Stimulated activated CD8-positive, alpha-beta memory T cell treated with anti-CD3 and anti-CD28 coated beads, Interleukin-15, amount 100 ng/mL, for 4 hours (primary cell): ENCODE measurements around the gene SLC10A6.

Experiments
- DNase-seq, 2 donors: peaks; one replicate each; pipeline ENCODE4 v3.0.0-alpha.2; 2020; ENCODE audit warnings: low read depth in 2 of 2

Gene SLC10A6

DNA sequence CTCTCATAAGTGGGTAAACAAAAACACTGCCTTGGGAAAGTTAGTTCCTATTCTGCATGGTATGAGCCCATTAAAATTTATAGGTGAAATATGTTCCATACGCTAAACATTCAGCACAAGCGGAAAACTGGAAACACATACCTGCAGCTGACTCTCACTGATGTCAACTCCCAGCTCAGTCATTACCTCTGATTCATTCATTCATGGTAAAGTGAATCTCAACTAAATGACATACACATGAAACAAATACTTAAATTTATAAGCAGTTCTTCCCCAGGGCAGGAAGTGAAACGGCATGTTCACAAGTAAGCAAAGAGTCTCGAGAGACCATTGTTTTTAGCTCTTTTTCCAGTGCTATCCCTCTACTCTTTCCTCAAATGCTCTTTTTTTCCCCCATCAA is 1.6 kb downstream of the SLC10A6 start:
- no peak for DNase-seq

DNA sequence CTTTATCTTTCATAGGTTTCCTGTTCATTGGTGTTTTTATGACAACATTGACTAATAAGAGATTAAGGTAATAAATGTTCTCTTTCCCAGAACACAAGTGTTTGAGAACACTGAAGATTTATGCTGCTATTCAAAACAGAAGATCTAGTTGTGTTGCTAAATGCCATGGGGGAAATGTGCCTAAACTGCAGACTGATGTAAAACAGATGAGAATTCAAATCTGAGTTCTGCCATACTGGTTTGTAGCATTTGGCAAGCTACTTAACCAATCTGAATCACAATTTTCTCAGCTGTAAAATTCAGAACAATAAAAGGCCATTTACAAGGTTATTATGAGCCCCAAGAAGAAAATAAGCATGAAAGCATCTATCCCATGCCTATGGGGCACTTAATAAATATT is 2.3 kb downstream of the SLC10A6 start:
- DNase-seq: no peak

DNA sequence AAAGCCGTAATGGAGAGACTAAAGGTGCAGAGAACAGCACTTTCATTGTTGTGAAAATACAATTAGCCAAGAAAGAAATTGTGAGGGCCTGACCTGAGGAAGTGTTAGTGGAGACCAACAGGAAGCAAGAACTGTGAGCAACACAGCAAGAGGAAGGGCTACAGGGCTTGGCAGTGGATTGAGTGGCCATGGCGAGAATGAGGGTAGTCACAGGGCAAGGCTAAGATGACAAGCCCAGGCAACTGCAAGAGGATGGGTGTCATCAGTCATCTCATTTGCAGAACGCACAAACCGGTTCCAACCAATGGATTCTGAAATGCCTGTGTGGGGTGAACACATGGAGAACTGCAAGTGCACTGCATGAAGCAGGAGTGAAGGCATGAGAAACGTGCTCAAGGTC is 3.6 kb downstream of the SLC10A6 start:
- DNase-seq: no peak

DNA sequence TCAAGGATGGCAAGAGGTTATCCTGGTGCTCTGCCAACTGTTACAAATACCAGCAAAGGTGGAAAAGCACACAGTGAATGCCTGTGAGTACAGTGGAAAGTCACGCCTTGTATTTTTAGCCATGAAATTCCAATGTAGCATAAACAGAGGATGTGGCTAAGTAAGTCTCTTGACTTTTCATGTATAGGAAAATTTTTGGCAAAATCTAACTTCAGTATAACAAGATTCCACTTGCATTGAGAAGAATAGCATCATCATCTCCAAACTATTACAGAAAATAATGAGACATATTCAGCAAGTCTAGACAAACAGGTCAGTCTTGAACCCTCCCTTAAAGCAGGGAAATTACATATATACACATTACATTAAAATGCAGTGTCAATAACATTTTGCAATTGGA is 7.9 kb downstream of the SLC10A6 start:
- DNase-seq: no peak

DNA sequence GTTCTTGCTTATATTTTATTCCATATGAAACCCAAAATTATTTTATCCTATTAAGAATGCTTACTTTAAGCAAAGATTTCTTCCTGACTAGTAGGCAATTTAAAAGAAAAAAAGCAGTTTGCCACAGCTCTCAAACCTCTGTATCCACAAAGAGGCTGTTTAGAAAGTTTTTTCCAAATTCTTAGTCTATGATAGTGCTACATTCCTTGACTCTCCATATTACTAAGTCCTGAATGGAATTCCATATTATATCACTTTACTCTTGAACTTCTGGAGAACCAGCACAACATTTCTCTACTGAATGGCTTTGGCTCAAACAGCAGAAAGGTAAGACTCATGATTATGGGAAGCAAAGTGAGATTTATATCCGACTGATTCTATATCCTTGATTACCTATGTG is 8.3 kb downstream of the SLC10A6 start:
- no peak for DNase-seq

DNA sequence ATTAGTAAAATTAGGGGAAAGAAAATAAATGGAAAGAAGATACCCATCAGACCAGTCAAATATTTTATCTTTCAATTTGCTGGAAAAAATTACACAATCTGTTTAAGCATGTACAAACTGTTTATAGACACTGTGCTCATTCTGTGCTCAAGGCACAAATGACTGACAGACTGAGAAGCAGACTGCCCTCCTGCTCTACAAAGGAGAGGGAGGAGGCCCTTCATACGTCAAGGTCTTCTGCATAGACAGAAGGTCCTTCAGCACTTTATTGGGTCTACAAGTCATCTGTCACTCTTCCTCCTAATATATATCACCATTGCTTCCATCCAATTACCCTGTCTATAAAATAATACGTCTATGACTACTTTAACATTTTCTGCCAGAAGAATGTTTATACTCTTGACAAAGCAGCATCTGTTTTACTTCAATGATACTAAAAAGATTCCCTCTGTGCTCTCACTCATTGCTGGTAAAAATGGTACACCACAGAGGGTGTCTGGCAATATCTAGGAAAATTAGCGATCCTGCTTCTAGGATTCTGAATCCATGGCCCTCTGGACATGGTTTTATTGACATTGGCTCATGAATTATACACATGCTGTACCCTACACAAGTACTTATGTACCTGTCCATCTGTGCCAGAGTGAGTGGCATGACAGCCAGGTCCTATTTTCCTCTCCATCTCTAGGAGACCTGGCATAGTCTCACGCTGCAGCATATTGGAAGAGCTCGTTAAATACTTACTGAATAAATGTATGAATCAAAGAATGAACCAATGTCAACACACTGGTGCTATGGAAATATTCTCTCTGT is 11.3 kb downstream of the SLC10A6 start:
- no peak for DNase-seq

DNA sequence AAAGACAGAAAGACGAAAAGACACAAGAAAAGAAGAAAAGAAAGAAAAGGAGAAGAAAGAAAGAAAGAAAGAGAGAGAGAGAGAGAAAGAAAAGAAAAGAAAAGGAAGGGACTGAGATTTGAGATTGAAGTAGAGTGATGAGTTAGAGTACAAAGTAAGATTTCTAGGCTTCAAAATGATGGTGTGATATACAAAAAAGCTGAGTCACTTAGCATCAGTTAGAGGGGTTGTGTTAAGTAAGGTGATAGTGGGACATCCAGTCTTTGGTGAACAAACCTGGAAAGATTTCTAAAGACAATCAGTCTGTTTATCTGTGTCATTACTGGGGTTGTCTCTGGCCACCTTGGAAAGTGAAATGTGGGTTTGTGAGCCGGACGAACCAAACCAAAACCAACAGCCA is 13.5 kb downstream of the SLC10A6 start:
- no peak for DNase-seq

DNA sequence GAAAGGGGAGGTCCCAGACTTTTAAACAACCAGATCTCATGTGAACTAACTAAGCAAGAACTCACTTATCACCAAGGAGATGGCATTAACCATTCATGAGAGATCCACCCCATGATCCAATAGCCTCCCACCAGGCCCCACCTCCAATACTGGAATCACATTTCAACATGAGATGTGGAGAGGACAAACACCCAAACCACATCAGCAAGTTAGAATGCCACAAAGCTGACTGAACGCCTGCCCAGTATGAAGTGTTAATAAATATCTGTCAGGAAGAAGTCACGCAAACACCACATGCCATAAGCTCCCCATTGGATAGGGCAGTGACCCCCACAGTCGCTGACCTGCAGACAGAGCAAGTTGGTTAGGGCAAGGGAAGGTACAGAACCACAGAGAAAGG is 14.3 kb downstream of the SLC10A6 start:
- DNase-seq: no peak

DNA sequence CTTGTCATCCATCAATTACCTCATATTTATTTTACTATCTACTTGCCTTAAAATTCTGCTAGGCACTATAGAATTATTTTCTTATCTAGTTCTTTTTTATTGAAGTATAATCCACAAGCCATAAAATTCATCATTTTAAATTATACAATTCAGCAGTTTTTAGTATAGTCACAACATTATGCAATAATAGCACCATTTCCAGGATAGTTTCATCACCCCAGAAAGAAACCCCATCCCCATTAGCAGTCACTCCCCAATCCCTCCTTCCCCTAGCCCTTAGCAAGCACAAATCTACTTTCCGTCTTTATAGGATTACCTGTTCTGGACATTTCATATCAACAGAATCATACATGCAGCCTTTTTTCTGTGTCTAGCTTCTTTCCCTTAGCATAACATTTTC is 15.6 kb downstream of the SLC10A6 start:
- no peak for DNase-seq

DNA sequence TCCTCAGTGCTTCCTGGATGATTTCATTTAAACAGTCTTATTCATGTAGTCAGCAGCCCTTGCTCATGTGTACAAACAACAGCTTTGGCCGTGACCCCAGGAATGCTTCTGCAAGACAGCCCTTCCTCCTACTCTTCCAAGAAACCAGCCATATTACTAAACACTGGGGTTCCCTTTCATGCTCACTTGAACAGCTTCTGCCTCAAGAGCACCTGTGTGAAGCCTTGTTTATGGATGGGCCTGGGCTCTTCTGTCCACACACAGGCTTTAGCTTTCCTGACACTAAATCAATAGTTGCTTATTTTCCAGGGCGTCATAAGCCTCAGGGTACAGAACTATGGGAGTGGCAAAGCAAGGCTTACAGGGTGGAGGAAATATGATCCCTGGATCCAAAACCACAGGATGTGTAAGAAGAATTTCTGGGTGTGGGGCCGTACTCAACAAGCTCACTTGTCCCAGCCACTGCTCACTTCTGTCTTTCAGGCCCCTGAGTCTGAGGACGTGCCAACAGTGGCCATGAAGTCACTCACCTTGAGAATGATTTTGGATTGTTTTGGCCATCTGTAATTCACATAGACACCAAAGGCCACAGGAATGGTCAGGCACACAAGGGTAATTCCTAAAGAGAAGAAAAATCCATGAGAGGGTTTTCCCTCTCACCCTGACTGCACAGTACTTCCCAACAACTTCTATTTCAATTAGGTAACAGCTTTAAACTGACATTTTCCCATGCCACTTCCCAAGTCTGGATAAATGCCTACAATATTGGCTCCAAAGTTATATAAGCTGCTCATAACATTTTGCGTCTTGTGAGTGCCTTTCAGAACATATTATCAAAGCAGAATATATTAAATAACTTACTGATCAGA is 17.7 kb downstream of the SLC10A6 start:
- DNase-seq: no peak

DNA sequence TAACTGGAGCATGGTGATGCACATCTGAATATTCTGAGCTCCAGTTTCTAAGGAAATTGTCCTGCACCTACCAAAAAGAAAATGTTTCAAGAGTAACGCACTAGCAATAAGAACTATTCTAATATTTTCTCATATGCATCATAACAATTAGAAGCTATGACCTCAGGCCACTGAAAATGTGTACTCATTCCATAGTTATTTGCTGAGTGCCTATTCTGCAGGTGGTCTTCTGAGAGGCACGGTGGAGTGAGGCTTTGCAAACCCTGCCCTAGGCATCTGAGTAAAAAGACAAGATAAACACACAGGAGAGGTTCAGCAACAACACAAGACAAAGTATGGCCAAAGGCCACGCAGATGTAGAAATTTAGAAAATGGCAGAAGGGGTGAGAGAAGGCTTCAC is 23.7 kb downstream of the SLC10A6 start:
- no peak for DNase-seq

DNA sequence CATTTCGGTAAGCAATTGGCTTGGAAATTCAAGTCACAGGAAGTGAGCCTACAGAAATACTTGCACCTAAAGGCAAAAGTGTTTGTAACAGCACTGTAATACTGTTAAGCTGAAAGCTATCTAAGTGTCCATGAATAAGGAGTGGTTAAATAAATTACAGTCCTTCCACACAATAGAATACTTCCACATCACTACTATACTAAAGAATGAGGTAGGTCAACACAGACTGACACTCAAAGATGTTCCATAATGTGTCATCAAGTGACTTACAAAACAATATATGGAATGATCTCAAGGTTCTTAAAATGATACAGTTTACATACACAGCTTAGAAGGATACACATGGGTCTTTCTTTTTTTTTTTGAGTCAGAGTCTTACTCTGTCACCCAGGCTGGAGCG is 27.0 kb downstream of the SLC10A6 start:
- DNase-seq: no peak

DNA sequence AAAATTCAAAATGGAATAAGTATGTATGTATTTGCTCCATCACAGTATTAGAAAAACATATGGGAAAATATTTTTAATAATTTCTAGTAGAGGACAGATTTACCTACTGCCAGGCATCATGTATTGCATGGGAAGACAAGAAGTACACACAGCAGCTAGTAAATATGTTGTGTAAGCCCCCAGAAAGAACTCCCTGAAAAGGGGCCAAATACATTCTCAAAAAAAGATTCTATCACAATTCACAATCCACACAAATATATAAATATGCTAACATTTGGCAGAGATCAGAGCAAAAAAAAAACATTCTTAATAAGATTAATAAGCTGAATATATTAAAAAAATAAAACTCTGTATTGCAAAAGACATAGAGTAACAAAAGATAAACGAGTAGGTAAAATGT is 28.0 kb downstream of the SLC10A6 start:
- DNase-seq: no peak

DNA sequence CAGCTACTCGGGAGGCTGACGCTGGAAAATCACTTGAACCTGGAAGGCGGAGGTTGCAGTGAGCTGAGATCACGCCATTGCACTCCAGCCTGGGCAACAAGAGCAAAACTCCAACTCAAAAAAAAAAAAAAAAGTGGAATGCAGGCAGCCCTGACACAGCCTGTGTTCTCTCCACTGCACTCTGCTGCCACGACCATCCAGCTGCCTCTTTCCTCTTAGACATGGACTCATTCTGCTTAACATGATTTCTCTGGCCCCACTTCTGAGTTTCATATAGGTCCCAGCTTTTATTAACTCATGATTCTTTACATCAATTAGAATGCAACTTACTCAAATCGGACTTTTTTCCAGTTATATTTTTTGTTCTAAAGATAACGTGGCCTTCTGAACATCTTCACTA is 29.6 kb downstream of the SLC10A6 start:
- no peak for DNase-seq

DNA sequence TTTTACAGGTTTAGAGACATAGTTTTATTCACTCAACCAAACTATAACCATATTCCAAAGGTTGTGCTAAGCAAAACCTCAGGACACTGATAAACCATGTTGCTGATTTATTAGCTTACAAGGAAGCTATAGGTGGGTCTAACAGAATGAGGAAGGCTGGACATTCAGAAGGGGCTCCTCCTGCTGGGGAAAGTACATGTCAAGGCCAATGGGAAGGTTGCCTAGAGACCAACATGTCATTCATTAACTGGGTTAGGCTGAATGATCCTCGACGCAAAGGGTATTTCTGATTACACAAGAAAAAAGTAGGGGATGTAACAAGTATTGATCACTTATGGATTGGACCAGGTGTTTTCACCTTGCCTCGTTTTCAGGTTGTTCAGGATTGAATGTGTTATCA is 30.3 kb downstream of the SLC10A6 start:
- DNase-seq: no peak

DNA sequence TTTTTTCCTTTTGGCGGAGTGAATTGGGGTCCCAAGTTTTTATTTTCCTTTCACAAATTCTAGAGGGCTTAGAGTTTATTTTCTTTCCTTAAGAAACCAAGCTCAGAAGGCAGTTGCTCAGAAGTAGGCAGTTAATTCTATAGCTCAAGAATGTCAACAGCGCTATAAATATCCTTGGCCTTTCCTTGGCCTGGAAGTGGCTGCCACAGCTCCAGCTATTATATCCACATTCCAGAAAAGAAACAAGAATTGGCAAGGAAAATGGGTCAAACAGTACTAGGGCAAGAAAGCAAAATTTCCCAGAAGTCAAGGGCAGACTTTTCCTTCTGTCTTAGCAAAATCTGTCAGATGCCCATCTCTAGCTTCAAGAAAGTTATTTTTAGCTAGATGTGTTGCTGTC is 31.0 kb downstream of the SLC10A6 start:
- DNase-seq: no peak

DNA sequence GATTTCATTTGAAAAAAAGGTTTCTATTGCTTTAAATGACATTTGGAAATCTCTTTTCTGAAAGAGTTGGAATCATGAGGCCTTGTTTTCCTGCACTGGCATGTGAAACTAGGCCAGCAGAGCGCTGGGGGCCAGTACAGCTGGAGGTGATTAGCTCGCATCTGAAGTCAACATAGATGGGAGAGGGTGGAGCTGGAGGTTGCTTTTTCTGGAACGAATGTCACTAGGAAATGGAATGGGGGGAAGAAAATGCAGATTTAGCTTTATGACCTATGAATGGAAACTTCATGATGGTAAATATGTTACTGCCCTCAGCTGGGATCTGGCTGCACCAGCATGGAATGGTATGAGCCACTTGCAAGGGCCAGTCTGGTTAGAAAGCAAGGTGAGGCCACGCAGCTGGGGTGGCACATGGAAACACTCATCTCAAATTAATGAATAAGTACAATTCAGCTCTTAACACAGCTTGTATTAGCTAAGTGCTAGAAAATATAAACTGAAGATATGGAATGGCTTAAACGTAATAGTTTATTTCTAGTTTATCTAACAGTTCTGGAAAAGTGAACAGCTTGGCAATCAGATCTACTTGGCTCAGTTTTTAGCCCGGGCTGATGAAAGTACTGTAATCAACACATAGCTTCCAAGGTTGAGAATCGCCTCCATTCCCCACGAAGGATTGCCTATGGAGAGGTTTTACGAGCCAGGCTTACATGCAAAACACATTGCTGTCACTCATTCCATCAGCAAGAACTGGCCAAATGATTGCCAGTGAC is 32.5 kb downstream of the SLC10A6 start:
- no peak for DNase-seq

DNA sequence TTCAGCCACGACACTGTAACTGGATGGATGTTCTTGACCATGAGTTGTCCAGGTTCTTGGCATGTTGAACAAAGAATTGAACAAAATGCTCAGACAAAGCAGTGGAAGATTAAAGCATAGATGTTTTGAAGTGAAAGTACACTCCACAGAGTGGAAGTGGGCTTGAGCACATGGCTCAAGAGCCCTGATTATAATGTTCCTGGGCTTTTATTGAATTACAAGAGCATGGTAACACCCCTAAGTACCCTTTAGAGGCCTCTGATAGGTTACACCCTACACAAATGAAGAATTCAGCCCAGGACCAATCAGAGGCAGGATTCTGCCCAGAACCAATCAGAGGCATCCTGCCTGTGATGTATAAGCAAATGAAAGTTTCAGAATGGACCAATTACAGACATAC is 33.5 kb downstream of the SLC10A6 start:
- DNase-seq: no peak

DNA sequence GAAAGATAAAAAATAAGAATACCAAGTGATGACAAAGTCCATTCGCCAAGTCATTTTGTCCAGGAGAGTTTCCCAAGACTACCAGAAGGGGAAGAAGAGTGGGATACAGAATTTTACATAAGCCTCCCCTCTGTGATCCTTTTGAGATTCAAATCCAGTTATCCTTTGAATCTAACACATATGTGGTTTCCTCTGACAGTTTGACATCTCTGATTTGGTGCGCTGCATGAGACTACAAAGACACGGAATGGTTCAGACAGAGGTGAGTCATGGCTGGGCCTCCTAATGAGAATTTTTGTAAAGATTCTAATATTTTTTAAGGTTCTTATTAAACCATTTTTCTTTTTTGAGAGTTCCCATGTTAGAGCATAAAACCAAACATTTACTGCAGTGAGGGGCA is 38.3 kb downstream of the SLC10A6 start:
- no peak for DNase-seq

DNA sequence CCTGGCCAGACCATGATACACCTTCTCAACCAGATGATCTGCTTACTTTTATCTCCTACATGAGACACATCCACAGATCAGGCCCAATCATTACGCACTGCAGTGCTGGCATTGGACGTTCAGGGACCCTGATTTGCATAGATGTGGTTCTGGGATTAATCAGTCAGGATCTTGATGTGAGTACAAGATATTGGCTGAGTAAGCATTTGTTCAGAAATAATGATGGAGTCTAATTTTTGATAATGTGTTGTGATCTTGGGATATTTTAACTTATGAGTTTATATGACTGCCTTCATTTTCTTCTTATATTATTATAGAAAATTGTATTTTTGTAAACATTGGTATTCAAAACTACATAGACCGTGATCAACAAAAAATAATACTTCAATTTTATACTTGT is 39.4 kb downstream of the SLC10A6 start:
- no peak for DNase-seq

DNA sequence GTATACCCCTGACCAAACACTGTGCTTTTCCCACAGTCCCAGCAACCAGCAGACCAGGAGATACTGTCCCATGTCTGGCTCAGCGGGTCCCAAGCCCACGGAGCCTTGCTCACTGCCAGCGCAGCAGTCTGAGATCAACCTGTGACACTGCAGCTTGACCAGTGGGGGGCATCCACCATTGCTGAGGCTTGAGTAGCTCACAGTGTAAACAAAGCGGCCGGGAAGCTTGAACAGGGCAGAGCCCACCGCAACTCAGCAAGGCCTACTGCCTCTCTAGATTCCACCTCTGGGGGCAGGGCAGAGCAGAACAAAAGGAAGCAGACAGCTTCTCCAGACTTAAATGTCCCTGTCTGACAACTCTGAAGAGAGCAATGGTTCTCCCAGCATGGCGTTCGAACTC is 58.1 kb downstream of the SLC10A6 start:
- DNase-seq: no peak

DNA sequence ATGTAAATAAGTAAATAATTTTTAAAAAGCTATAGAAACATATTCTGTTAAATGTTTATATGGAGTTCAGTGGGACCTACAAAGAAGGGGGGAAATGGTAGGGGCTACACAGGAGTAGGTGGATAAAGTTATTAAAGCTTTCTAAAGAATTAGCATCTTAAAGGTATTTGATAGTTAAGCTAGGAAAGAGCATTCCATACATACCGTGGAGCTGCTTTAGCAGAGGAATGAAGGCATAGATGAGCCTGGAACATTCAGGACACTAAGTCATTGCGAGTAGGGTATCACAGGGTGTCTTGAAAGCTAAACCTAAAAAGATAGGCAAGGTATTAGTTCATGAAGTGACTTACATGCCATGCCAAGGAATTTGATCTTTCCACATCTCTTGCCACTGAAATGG is 60.4 kb downstream of the SLC10A6 start:
- DNase-seq: no peak

DNA sequence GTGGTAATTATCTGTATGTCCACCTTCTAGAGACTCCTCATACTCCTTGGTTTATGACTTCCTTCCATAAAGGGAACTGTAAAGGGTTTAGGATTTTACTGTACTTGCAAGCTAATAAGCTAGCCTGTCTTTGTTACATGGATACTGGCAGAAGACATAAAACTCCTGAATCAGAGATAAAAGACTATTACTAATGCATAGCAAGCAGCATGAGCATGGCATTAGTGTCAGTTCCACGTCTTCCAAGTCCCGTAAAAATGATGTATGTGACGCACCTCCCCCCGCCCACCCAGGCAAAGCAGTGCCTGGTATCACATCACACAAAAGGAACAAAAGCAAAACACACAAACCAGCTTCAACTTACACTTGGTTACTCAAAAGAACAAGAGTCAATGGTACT is 71.0 kb downstream of the SLC10A6 start:
- DNase-seq: no peak
